Right hindlimb (tissue), 1 donor: ENCODE results near the gene XRCC5.
"Not testable (repeated sequence)": the region's sequence is repeated elsewhere in the genome, so short reads cannot be mapped to it uniquely, and the experiment has no call there.

Experiments used
- DNase-seq: peaks from one replicate; pipeline ENCODE4 v3.0.0-alpha.2; 2018

Gene XRCC5

DNA sequence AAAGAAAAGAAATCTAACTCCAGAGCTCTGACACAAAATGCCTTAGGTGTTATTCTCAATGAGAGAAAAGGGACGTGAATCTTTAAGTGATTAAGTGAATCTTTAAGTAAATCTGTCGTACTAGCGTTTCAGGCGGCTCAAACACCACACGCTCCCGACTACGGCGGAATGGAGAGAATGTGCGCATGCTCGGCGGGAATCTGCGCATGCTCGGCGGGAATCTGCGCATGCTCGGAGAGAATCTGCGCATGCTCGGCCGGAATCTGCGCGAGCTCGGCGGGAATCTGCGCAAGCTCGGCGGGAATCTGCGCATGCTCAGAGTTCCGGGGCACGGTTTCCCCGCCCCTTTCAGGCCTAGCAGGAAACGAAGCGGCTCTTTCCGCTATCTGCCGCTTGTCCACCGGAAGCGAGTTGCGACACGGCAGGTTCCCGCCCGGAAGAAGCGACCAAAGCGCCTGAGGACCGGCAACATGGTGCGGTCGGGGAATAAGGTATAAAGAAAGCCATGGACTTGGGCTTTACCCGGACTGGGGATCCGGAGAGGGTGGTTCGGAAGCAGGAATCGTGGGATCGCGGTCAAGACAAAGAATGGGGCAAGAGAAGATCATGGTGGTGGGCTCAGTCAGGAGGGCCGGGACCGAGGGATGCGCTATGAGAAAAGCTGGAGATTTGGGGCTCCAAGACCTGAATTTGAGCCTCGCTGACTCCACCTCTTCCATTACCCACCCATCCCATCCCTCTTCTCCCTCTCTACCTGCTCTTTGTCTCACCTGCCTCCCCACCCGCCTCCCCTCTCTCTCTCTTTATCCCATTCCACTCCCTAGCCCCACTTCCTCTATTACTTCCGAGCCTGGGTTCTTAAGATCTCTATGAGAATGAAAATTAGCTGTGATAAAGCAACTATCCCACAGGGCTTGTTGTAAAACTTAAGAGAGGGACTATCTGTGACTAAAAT, at the start of gene XRCC5:
XRCC5 (plus strand) TSS at position 382 of the 955 bp plus-strand sequence; CDS start at position 471, 89 bp downstream.
- peak; percentile 98 for DNase-seq

GRCh38 chr2:216064014-216064630, 45.0 kb upstream of the XRCC5 start:
- DNase-seq: no peak

DNA sequence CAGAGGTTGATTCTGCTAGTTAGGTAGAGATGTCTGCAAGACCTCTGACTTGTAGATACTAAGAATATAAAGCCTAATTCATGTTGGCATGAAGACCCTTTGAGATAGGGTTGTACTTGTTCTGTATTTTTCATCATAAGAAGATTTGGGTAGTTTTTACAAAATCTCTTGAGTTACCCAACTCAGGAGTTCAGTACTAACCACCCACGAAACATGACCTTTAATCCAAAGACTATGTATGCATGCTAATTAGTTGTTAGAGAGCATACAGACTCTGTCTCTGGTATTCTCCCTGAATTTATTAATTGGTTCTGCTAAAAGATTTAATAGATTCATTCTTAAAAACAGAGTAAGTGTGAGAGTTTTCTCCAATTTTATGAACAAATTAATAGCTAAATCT, 44.5 kb upstream of the XRCC5 start:
- DNase-seq: no peak

- no peak for DNase-seq
These were observed 42.9 kb upstream of the XRCC5 start for GRCh38 chr2:216066230-216066629.

DNA sequence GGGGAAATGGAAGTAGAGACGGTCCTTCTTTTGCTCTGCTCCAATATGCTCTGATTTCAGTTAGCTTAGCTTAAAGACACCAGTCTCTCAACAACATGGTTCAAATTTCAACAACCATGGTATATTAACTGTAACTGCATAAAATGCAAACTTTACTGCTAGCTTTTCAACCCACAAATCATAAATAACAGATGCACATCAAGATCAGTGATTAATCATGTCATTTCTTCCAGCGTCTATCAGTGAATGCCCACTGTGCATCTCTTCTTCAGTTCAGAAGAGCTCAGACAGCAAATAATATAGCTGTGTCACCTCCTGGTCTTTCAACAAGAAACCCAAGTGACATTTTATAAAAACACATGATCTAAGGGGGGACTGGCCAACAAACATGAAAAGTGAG, 40.1 kb upstream of the XRCC5 start:
- DNase-seq: no peak

- no peak for DNase-seq
These were observed 39.0 kb upstream of the XRCC5 start for GRCh38 chr2:216070195-216070594.

GRCh38 chr2:216071111-216071851, 37.9 kb upstream of the XRCC5 start:
- DNase-seq: no peak

- DNase-seq: no peak
These were observed 36.7 kb upstream of the XRCC5 start for GRCh38 chr2:216072473-216072872.

DNA sequence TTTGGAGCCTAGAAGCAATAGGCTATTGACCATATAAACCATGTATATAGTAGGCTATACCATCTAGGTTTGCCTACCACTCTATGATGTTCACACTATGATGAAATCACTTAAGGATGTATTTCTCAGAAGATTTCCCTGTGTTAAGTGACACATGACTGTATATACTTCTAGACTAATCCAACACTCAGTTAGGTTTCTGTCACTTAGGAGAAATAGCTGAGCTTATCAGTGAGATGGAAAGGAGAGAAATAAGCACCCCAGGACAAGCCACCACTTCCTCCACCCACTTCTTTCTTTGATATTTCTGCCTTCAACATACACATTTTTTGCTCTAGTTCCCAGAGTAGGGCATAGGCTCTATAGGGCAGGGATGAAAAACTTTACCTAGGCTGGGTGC, 35.4 kb upstream of the XRCC5 start:
- no peak for DNase-seq

DNA sequence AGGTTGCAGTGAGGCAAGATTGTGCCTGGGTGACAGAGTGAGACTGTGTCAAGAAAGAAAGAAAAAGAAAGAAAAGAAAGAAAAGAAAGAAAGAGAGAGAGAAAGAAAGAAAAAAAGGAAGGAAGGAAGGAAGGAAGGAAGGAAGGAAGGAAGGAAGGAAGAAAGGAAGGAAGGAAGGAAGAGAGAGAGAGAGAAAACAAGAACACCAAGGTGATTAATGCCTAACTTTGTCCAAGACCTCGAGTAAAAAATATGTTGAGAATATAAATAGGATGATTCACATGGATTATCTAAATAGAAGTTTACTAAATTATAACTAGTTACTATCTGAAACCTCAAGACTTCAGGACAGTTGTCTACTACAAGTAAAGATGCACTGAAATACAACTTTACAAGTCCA, 34.8 kb upstream of the XRCC5 start:
- no peak for DNase-seq

DNA sequence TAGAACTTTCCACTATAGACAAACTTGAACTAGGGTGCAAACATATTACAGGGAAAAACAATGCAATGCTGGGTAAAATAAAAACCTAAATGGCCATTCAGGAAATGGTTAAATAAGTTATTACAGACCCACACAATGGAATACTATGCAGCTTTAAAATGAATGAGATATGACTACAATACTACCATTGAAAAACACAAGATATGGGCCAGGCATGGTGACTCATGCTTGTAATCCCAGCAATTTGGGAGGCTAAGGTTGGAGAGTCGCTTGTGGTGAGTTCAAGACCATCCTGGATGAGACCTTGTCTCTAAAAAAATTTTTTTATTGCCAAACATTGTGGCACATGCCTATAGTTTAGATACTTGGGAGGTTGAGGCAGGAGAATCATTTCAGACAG, 34.4 kb upstream of the XRCC5 start:
- DNase-seq: no peak

- DNase-seq: no peak
These were observed 33.4 kb upstream of the XRCC5 start for GRCh38 chr2:216075510-216076485.

DNA sequence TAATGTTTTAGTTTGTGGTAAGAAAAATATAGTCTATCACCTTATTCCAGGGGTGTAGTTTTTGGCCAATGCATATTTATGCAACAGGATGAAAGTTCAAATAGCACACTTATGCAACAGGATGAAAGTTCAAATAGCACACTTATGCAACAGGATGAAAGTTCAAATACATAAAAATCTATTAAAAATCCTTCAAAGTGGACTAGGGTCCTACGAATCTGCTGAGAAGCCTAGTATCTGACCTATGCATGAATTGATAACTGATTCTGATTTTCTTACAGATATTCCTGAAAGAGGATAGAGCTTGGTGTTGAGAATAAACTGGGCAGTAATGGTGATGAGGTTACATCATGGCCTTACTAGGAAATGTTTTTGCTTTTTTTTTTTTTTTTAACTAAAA, 30.4 kb upstream of the XRCC5 start:
- DNase-seq: no peak

GRCh38 chr2:216080048-216080447, 29.1 kb upstream of the XRCC5 start:
- DNase-seq: not testable (repeated sequence)

DNA sequence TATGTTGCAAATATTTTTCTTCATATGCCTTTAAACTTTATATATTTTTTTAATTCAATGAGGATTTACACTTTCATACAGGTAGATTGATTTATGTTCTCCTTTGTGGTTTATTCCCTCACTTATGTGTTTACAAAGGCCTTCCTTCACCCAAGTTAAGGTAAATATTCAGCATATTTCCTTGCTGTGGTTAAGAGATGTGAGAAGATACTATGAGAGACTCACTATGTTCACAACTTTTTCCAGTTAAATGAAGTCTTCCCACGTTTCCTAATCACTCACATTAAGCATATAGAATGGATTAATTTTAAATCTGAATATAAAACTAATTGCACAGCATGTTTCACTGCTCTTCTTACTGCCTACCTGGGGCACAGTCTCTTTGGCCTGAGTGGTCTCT, 28.1 kb upstream of the XRCC5 start:
- no peak for DNase-seq

GRCh38 chr2:216081487-216082116, 27.5 kb upstream of the XRCC5 start, which contains the start of the genes PECR and TMEM169:
TSS of gene PECR (minus strand) at chr2:216081809. CDS start at chr2:216081741, 68 bp downstream.
TSS of gene TMEM169 (plus strand) at chr2:216081919. CDS start at chr2:216095964, 14,045 bp downstream.
- DNase-seq: peak; percentile 81

DNA sequence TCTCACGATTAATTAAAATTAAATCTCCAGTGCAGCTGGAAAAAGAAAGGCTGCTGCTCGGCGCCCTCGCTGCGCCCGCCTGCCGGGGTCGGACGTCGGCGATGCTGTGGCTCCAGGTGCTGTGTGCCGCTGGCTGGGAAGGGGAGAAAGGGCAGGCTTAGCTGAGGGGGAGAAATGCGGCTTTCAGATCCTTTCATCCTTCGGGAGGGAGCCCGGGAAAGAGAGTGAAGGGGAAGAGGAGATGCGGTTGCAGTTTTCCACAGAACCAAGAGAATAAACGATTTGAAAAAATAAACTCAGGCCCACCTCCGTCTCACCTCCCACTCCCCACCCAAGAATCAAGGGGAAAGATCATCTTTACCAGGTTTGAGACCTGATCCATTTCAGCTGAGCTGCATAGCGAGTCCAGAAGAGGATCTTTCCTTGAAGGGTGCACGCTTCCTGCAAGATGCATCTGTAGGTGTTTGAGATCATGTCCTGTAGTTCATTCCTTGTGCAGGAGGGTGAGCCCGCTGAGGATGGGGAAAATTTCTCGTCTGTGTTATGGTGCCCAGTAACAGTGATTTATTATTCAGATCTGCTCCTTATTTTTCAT, 26.9 kb upstream of the XRCC5 start:
- DNase-seq: peak; percentile 20

DNA sequence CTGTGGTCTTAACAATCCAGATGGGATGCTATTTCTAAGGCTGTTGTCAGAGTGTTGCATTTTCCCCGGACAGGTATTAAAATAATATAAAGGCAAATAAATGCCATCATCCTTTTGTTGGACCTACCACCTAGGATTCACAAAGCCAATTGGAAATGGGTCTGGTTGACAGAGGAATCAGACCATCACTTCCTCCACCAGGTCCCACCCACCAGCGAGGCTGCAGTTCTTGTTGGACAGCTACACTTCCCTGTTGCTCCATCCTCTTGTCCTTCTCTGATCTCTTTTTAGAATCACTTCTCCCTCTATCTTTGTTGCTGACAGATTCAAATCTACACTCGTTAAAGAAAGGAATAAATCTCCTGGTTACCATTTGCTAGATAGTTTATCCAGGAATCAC, 26.3 kb upstream of the XRCC5 start:
- no peak for DNase-seq

- DNase-seq: peak; percentile 60
These were observed 25.5 kb upstream of the XRCC5 start for GRCh38 chr2:216083464-216084281.

DNA sequence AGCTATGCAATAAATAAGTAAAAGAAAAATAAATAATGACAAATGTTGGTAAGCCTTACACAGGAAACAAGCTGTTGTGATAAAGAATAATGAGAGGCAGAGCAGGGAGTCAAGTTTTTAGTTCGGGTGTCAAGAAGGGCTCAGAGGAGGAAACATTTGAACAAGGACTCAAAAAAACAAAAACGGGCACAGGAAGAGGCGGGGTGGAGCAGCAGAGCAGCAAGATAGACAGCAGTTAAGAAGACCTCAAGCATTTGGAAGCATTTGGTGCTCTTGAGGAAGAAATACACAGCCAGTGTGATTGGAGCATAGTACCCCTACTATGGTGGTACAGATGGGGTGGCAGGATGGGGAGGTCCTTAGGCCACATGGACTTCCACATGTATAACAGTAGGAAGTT, 24.6 kb upstream of the XRCC5 start:
- no peak for DNase-seq
